NCI-H2227 treated with DMSO at 0.1 percent for 48 hours (cell line): ENCODE results near the gene GGTLC1.
"Not testable (repeated sequence)": the region's sequence is repeated elsewhere in the genome, so short reads cannot be mapped to it uniquely, and the experiment has no call there.

Experiments
- DNase-seq: peaks from one replicate; lab custom pipeline; 2025; lab: John Stamatoyannopoulos, UW

Gene GGTLC1

GRCh38 chr20:23988561-23988960 lies at the start of gene GGTLC1:
Gene GGTLC1 (minus strand): TSS chr20:23988779. CDS start chr20:23986611, 2,168 bp downstream.
- DNase-seq = no peak

- no peak for DNase-seq
Measured at GRCh38 chr20:24034820-24035219, 46.2 kb upstream of the GGTLC1 start.

GRCh38 chr20:24033565-24033964 lies 45.0 kb upstream of the GGTLC1 start:
- no peak for DNase-seq

GRCh38 chr20:24033151-24033550 lies 44.6 kb upstream of the GGTLC1 start:
- no peak for DNase-seq

GRCh38 chr20:24032400-24032898 lies 43.9 kb upstream of the GGTLC1 start:
- no peak for DNase-seq

- DNase-seq = no peak
Measured at GRCh38 chr20:24027229-24027628, 38.6 kb upstream of the GGTLC1 start.

- no peak for DNase-seq
Measured at GRCh38 chr20:24022621-24023180, 34.1 kb upstream of the GGTLC1 start.

GRCh38 chr20:24018796-24019195 lies 30.2 kb upstream of the GGTLC1 start:
- no peak for DNase-seq

- no peak for DNase-seq
Measured at GRCh38 chr20:24017458-24017755, 28.8 kb upstream of the GGTLC1 start.

GRCh38 chr20:24016607-24017457 lies 28.3 kb upstream of the GGTLC1 start:
- DNase-seq = no peak

GRCh38 chr20:24013953-24014352 lies 25.4 kb upstream of the GGTLC1 start:
- DNase-seq = no peak

GRCh38 chr20:24011282-24011681 lies 22.7 kb upstream of the GGTLC1 start:
- DNase-seq = no peak

- no peak for DNase-seq
Measured at GRCh38 chr20:24007758-24008157, 19.2 kb upstream of the GGTLC1 start.

GRCh38 chr20:24007073-24007595 lies 18.6 kb upstream of the GGTLC1 start:
- no peak for DNase-seq

GRCh38 chr20:24006626-24007025 lies 18.0 kb upstream of the GGTLC1 start:
- DNase-seq = no peak

- no peak for DNase-seq
Measured at GRCh38 chr20:24004471-24004870, 15.9 kb upstream of the GGTLC1 start.

GRCh38 chr20:24002896-24003295 lies 14.3 kb upstream of the GGTLC1 start:
- no peak for DNase-seq

- DNase-seq = no peak
Measured at GRCh38 chr20:24001712-24002405, 13.3 kb upstream of the GGTLC1 start.

- DNase-seq = no peak
Measured at GRCh38 chr20:23998844-23999243, 10.3 kb upstream of the GGTLC1 start.

- DNase-seq = no peak
Measured at GRCh38 chr20:23998392-23998791, 9.8 kb upstream of the GGTLC1 start.

GRCh38 chr20:23995905-23996666 lies 7.5 kb upstream of the GGTLC1 start:
- peak; percentile 4 for DNase-seq

GRCh38 chr20:23995291-23995690 lies 6.7 kb upstream of the GGTLC1 start:
- not testable (repeated sequence) for DNase-seq
